GM19035 (cell line): Measurements from ENCODE around the gene TEX48.

Experiments used
- ATAC-seq: cut with Tn5 transposase; IDR thresholded peaks from one replicate; pipeline ENCODE4 v1.9.1; 2021; ENCODE audit not compliant: unreplicated experiment

Gene TEX48, protein sequence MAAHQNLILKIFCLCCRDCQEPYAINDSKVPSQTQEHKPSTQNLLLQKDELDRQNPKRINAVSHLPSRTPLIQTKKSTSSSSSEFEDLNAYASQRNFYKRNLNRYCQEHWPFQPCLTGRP

DNA sequence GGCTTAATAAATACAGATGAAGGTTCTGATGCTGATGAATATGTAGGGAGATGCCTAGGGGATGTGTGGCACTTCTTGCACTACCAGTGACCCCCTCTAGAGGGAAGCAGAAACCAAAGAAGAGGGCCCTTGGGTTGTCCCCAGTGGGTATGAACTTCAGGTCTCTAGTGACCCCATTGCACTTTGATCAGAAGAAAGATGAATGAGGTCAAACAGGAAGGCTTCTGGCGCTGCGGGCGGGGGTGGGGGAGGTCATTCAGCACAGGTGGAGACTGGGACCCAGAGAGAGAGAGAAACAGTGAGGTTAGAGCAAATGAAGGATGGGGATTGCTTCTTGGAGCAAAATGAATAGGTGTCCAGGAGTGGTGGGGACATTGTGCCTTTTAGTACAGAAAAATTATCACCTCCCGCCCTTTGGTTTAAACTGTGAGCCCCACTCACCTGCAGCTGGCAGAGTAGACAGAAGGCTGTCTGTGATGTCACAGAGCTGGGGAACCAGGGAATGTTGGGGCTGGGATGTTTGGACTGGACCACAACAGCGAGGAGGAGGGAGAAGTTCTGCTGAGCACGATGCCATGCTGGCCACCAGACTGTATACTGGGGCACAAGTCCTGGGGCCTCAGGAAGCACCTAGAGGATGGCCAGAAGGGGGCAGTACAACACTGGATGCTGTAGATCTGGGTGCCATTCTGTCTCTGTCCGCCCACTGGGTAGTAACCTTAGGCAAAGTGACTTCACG is at the start of gene TEX48:
Gene TEX48, minus strand, starts transcription at position 599 of the 739 bp plus-strand sequence. CDS start 10,469 bp downstream, outside the sequence.
- peak; percentile 83 for ATAC-seq

- ATAC-seq: no peak
Observed at GRCh38 chr9:114731701-114732100, 49.7 kb upstream of the TEX48 start.

DNA sequence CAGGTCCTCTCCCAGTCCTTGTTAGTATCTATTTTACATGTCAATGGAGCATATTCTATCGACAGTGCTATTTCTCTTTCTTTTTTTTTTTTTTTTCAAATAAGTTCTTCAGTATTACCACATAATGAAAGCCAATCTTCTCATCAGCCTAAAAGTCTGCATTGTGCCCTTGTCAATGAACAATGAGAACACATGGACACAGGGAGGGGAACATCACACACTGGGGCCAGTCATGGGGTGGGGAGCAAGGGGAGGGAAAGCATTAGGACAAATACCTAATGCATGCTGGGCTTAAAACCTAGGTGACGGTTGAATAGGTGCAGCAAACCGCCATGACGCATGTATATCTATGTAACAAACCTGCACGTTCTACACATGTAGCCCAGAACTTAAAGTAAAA is 47.7 kb upstream of the TEX48 start:
- no peak for ATAC-seq

GRCh38 chr9:114725930-114726329 is 43.9 kb upstream of the TEX48 start:
- no peak for ATAC-seq

DNA sequence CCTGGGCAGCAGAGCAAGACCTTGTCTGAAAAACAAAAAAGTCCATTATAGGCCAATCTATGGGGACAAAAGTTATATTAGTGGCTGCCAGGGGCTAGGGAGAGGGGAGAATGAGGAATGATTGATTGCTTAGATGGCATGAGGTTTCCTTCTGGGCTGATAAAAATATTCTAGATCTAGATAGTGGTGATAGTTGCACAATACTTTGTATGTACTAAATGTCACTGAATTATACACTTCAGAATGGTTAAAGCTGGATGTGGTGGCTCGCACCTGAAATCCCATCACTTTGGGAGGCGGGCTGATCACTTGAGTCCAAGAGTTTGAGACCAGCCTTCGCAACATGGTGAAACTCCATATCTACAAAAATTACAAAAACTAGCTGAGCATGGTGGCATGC is 42.8 kb upstream of the TEX48 start:
- no peak for ATAC-seq

- no peak for ATAC-seq
Observed at GRCh38 chr9:114723931-114724330, 41.9 kb upstream of the TEX48 start.

DNA sequence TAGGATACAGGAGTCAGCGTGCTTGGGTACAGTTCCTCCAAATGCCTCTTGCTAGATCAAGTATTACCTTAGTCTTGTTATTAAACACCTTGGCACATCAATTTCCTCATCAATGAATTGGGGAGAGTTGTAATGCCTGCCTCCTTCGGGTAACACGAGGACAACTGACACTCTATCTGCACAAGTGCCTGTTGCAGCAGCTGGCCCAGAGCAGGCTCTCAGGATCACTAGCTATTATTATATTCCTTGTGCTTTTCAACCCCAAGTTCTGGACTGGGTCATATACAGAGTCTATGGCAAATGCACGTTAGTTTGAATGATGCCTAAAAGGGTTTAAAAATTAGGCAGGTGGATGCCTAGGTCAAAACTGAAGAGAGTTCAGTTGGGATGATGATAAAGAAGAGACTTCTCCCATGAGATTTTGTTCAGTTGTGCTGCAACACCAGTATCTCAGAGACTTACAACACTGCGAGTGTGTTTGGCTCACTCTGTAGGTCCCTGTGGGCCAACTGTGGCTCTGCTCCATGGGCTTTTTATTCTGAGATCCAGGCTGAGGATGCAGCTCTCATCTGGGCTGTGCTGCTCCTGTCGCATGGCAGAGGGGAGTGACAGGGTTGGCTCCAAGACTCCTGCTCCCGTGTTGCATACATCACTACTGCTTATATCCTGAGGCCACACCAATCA is 41.1 kb upstream of the TEX48 start:
- ATAC-seq: no peak

DNA sequence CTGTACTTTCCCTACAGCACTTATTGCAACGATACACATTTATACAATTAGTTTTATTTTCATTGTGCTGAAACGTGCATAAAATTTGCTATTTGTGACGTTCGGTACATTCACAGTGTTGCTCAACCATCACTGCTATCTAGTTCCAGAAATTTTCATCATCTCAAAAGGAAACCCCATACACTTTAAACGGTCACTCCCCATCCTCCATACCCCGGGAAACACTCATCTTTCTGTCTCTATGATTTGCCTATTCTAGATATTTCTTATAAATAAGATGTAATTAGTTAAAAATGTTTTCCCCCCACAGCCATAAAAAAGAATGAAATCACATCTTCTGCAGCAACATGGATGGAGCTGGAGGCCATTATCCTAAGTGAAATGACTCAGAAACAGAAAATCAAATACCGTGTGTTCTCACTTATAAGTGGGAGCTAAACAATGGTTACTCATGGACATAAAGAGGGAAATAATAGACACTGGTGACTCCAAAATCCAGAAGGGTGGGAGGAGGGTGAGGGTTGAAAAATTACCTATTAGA is 40.2 kb upstream of the TEX48 start:
- no peak for ATAC-seq

DNA sequence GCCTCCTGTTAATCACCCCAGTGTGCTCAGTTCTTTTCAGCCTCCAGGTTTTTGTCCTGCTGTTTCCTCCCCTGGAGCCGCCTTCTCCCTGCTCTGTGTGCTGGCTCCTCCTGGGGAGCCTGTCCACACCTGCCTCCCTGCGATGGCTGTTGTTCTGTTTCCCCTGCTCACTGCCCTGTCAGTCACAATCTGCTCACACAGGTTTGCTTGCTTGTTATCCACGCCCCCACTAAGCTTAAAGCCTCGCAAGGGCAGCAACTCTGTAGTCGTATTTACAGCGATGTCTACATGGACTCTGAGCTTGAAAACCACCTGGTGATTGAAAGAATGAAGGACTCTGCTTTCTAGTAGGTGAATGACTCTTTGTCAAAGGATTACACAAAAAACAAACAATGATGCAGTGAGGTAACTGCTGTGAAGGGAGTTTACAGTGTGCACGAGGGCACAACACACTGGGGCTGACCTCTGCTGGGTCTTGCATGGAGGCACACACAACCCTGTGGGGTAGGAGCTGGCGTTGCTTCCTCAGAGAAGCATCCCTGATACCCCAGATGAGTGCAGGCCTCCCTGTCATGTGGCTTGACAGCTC is 39.6 kb upstream of the TEX48 start:
- no peak for ATAC-seq

DNA sequence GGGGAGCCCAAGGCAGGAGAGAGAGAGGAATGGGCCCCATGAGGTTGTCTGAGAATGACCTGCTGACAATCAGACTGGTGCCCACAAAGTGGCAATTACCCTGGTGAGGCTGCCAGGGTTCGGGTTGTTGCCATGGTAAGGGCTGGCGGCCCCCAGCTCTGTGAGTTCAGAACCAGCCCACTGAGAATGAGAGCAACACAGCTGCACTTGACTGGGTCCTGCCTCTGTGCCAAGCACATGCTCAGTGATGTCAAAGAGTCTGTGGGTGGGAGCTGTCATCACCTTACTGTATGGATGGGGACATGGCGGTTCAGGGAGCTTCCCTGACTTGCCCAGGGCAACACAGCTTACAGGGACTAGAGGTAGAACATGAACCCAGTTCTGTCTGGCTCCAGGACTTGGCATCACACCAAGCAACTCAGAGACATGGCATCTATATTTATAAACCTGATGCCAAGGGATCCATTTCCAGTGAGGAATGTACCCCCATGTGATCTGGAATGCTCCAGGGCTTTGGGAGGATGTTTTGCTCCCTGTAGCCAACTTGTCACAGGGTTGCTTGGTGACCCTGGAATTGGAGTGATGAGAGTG is 38.2 kb upstream of the TEX48 start:
- ATAC-seq: no peak

GRCh38 chr9:114719290-114719689 is 37.3 kb upstream of the TEX48 start:
- no peak for ATAC-seq

DNA sequence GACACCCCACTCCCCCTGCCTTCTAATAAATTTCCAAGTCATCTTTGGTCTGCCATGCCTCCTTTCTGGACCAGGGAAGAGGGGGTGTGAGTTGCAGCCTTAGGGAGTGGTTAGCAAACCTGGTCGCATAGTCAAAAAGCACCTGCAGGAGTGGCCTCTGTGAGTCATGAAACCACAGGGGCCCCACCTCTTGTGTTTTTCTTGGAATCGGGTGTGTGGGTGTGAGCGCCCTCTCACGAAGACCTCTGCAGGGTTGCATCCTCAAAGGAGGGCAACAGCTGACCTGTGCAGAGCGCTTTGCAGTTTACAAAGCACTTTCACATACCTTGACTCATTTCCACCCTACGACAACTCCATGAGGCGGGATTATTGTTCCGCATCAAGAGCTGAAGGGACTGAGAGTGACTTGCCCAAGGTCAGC is 36.8 kb upstream of the TEX48 start:
- peak; percentile 76 for ATAC-seq

DNA sequence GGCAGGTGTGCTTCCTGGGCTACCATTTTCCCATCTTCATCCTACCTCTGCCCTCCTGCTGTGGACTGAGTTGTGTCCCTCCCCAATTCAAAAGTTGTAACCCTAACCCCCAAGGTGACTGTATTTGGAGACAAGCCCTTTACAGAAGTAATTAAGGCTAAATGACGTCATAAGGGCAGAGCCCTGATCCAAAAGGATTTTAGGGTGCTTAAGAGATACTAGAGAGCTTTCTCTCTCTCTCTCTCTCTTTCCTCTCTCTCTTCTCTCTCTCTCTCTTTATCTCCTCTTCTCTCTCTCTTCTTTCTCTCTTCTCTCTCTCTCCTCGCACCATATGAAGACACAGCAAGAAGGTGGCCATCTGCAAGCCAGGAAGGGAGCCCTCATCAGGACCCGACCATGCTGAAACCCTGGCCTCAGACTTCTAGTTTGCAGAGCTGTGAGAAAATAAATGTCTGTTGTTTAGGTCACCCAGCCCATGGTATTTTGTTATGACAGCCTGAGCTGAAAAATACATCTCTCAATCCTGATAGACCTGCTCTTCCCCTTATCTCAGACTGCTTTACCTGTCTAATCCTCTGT is 36.0 kb upstream of the TEX48 start:
- ATAC-seq: no peak

- no peak for ATAC-seq
Observed at GRCh38 chr9:114709636-114710035, 27.6 kb upstream of the TEX48 start.

GRCh38 chr9:114706711-114707110 is 24.7 kb upstream of the TEX48 start:
- ATAC-seq: no peak

DNA sequence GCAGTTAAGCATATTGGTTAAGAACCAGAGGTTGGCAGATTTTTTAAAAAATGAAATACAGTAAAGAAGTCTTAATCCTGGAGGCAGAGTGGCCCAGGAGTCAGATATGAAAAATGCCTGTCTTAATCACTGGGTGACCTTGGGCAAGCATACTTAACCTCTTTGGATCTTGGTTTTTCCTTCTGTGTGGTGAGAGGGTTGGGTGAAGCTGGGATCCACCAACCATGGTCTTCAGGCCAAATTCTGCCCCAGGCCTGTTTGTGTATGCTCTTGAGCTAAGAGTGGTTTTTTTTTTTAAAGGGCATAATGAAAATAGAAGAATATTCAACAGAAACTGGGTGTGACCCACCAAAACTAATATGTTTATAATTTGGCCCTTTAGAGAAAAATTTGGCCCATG is 20.0 kb upstream of the TEX48 start:
- no peak for ATAC-seq

GRCh38 chr9:114697951-114698351 is 16.0 kb upstream of the TEX48 start:
- ATAC-seq: peak; percentile 36

GRCh38 chr9:114696814-114697544 is 15.0 kb upstream of the TEX48 start:
- peak; percentile 68 for ATAC-seq

DNA sequence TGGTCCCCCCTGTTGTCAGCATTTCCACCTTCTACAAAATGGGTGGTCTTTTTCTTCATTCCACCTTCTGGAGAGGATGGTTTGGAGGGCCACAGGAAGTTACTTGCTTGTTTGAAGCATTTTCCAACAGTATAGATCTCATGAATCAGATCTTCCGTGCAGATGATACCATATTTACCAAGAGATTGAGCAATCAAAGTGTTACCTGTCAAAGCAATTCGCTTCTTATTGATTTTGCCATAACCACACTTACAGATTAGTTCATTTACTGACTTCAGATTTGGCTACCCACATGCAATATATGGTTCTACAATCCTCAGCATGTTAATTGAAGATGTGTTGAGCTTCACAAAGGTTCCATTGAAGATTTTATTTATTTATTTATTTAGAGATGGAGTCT is 14.0 kb upstream of the TEX48 start:
- ATAC-seq: no peak

GRCh38 chr9:114694719-114695269 is 12.8 kb upstream of the TEX48 start:
- ATAC-seq: peak; percentile 35
